C1 segment of cervical spinal cord (tissue), 14 donors: Measurements from ENCODE around the gene ZBTB45.
"Not testable (repeated sequence)": the region's sequence is repeated elsewhere in the genome, so short reads cannot be mapped to it uniquely, and the experiment has no call there.

ENCODE experiments used
- DNase-seq, 14 donors: peaks; one replicate each; lab custom pipeline; 2025; lab: John Stamatoyannopoulos, UW

Gene ZBTB45

GRCh38 chr19:58510084-58510862 is 9.3 kb downstream of the ZBTB45 start:
- DNase-seq = no peak

GRCh38 chr19:58509731-58510083 is 9.9 kb downstream of the ZBTB45 start:
- DNase-seq = no peak

GRCh38 chr19:58507602-58508223 is 11.9 kb downstream of the ZBTB45 start:
- not testable (repeated sequence) for DNase-seq

- no peak for DNase-seq
These were observed 19.4 kb downstream of the ZBTB45 start for GRCh38 chr19:58500242-58500641.

- DNase-seq = peak; percentile 77 to 100 (median 96)
These were observed 20.3 kb downstream of the ZBTB45 start for GRCh38 chr19:58499021-58499927.

GRCh38 chr19:58498316-58499020 is 21.1 kb downstream of the ZBTB45 start:
- no peak for DNase-seq

GRCh38 chr19:58497634-58498170 is 21.9 kb downstream of the ZBTB45 start:
- no peak for DNase-seq

- peak in 3 of 14 donors; percentile 8 to 30 (median 30) for DNase-seq
These were observed 27.3 kb downstream of the ZBTB45 start for GRCh38 chr19:58492265-58492664.

- DNase-seq = peak in 1 of 14 donors; percentile 30
These were observed 28.2 kb downstream of the ZBTB45 start for GRCh38 chr19:58491393-58491792.

GRCh38 chr19:58484349-58484748 is 35.3 kb downstream of the ZBTB45 start:
- DNase-seq = not testable (repeated sequence)

- no peak for DNase-seq
These were observed 35.8 kb downstream of the ZBTB45 start for GRCh38 chr19:58483776-58484175.

- DNase-seq = no peak
These were observed 37.2 kb downstream of the ZBTB45 start for GRCh38 chr19:58482372-58482771.

GRCh38 chr19:58480831-58481230 is 38.8 kb downstream of the ZBTB45 start:
- DNase-seq = no peak

GRCh38 chr19:58480481-58480830 is 39.2 kb downstream of the ZBTB45 start:
- DNase-seq = no peak

- no peak for DNase-seq
These were observed 39.7 kb downstream of the ZBTB45 start for GRCh38 chr19:58479736-58480480.

- no peak for DNase-seq
These were observed 40.3 kb downstream of the ZBTB45 start for GRCh38 chr19:58479303-58479702.

- DNase-seq = no peak
These were observed 41.7 kb downstream of the ZBTB45 start for GRCh38 chr19:58477871-58478270.

GRCh38 chr19:58477130-58477529 is 42.5 kb downstream of the ZBTB45 start:
- DNase-seq = peak in 1 of 14 donors; percentile 48

- peak in 3 of 14 donors; percentile 17 to 77 (median 39) for DNase-seq
These were observed 43.1 kb downstream of the ZBTB45 start for GRCh38 chr19:58476498-58477015.
